ENCODE data around the gene ACADS.

DNA sequence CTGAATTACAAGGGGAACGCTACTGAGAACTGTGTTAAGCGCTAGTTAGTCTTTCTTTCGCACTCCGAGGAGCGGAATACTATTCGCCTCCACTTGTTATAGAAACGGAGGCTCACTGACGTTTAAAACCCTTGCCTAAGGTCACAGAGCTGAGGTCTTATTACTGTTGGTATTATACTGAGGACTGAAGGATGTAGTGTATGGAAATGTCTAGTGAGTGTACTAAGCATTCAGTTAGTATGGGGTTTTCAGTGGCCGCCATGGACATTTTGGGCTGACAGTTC, 826 bp downstream of the ACADS start:
- TF ChIP-seq, protein P1, sequence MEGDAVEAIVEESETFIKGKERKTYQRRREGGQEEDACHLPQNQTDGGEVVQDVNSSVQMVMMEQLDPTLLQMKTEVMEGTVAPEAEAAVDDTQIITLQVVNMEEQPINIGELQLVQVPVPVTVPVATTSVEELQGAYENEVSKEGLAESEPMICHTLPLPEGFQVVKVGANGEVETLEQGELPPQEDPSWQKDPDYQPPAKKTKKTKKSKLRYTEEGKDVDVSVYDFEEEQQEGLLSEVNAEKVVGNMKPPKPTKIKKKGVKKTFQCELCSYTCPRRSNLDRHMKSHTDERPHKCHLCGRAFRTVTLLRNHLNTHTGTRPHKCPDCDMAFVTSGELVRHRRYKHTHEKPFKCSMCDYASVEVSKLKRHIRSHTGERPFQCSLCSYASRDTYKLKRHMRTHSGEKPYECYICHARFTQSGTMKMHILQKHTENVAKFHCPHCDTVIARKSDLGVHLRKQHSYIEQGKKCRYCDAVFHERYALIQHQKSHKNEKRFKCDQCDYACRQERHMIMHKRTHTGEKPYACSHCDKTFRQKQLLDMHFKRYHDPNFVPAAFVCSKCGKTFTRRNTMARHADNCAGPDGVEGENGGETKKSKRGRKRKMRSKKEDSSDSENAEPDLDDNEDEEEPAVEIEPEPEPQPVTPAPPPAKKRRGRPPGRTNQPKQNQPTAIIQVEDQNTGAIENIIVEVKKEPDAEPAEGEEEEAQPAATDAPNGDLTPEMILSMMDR (IDR thresholded peaks at IDR 0.05; ENCODE audit: control extremely low read depth in 1 of 3, insufficient read depth in 1 of 3, low read depth in 1 of 3, low read length in 3 of 3) = no peak
- TF ChIP-seq JUN (IDR thresholded peaks at IDR 0.05; ENCODE audit: low read depth, low read length) = no peak
